Liver (tissue), 3 donors: ENCODE measurements around the gene RAB2B.

Experiments
- GABPA ChIP-seq, 2 donors: IDR thresholded peaks in 1 of 2; conservative IDR thresholded peaks in 1 of 2; 2 replicates each; pipeline ENCODE4 v1.6.1; 2016; ENCODE audit warnings: antibody characterized with exemption in 2 of 2, mild to moderate bottlenecking in 1 of 2, moderate library complexity in 1 of 2
- HNF4G ChIP-seq: IDR thresholded peaks from 2 replicates; pipeline ENCODE4 v1.6.1; 2016; ENCODE audit warnings: antibody characterized with exemption
- JUND ChIP-seq, 2 donors: IDR thresholded peaks; 2 replicates each; pipeline ENCODE4 v1.6.1; 2016; ENCODE audit warnings: antibody characterized with exemption in 2 of 2
- NR2F2 ChIP-seq: IDR thresholded peaks from 2 replicates; pipeline ENCODE4 v1.6.1; 2016; ENCODE audit warnings: antibody characterized with exemption
- YY1 ChIP-seq: IDR thresholded peaks from 2 replicates; pipeline ENCODE4 v1.6.1; 2016; ENCODE audit warnings: antibody characterized with exemption, mild to moderate bottlenecking
- TF ChIP-seq, protein P1 (sequence below): fragments of 150-350 bp; IDR thresholded peaks from 2 replicates; pipeline ENCODE4 v1.5.1; 2017; ENCODE audit warnings: improper control_type of control experiment, low read depth, low read length; ENCODE audit not compliant: missing input control
- TF ChIP-seq, protein P2 (sequence below): IDR thresholded peaks from 2 replicates; pipeline ENCODE4 v1.6.1; 2016; ENCODE audit warnings: antibody characterized with exemption
- donor health status: healthy.
- donor health status: healthy.

DNA sequence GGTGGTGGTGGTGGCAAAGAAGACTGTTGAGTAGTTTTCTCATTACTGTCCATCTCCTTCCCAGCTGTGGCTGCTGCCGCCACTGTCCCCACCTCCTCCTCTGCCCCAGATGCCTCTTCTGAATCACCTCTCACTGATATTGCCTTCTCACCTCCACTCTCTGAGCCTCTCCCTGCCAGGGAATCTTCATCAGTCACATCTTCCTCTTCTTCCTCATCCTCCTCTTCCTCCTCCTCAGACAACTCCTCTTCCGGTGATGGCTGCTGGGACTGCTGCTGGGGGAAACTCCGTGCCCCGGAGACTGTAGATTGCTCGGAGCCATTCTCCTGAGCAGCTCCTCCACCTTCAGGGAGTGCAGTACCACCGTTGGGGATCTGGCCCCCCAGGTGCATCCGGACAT lies 46.4 kb upstream of the RAB2B start:
- TF ChIP-seq, protein P1, sequence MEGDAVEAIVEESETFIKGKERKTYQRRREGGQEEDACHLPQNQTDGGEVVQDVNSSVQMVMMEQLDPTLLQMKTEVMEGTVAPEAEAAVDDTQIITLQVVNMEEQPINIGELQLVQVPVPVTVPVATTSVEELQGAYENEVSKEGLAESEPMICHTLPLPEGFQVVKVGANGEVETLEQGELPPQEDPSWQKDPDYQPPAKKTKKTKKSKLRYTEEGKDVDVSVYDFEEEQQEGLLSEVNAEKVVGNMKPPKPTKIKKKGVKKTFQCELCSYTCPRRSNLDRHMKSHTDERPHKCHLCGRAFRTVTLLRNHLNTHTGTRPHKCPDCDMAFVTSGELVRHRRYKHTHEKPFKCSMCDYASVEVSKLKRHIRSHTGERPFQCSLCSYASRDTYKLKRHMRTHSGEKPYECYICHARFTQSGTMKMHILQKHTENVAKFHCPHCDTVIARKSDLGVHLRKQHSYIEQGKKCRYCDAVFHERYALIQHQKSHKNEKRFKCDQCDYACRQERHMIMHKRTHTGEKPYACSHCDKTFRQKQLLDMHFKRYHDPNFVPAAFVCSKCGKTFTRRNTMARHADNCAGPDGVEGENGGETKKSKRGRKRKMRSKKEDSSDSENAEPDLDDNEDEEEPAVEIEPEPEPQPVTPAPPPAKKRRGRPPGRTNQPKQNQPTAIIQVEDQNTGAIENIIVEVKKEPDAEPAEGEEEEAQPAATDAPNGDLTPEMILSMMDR = no peak
- TF ChIP-seq, protein P2, sequence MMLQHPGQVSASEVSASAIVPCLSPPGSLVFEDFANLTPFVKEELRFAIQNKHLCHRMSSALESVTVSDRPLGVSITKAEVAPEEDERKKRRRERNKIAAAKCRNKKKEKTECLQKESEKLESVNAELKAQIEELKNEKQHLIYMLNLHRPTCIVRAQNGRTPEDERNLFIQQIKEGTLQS = no peak
- no peak for TF ChIP-seq GABPA (IDR thresholded peaks at IDR 0.05 in 1 of 2, conservative IDR thresholded peaks at IDR 0.05 in 1 of 2)
- TF ChIP-seq YY1 = no peak
- no peak for TF ChIP-seq JUND (IDR thresholded peaks at IDR 0.05)
- no peak for TF ChIP-seq HNF4G
- no peak for TF ChIP-seq NR2F2
